Head of caudate nucleus (tissue), 42 donors: ENCODE measurements around the gene ACAT2.

Source experiments
- DNase-seq, 42 donors: peaks; one replicate each; pipeline versions ENCODE4 v3.0.0 to v3.0.0-alpha.2; 2020 to 2021; ENCODE audit warnings: mixed read lengths in 7 of 42
- intact Hi-C: fragments of 100-400 bp; cut with DNase I; formaldehyde crosslinking; loops from one replicate; pipeline ENCODE4 v1.15.0; 2022

Gene ACAT2

DNA sequence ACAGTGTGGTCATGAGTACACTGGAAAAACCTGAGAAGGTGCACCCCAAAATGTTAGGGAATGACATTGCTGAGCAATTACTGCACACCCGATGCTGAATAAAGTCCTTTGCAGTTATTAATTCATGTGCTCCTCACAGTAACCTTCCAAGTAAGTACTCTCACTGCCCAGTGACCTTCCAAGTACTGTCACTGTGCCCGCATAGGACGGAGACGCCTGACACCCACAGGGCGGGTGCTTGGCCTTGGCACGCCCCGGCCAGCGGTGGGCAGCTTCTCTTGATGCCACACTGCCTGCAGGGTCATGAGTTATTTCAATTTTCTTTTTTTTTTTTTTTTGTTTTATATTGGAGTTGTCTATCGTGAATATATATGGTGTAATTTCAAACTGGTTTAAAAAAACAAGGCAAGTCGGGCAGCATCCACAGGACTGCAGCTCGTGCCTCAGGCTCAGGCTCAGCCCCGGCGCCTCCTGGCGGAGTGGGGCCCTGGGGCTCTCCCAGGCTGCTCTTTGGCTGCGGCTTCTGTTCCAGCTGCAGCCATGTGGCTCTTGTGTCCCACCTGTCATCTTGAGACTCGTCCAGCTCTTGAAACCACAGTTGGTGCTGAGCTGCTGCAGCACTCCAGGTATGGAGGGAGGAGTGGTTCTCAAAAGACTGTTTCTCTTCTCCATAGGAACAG is 65.3 kb downstream of the ACAT2 start:
- DNase-seq, result no peak
- intact Hi-C loops, result no loop called here

DNA sequence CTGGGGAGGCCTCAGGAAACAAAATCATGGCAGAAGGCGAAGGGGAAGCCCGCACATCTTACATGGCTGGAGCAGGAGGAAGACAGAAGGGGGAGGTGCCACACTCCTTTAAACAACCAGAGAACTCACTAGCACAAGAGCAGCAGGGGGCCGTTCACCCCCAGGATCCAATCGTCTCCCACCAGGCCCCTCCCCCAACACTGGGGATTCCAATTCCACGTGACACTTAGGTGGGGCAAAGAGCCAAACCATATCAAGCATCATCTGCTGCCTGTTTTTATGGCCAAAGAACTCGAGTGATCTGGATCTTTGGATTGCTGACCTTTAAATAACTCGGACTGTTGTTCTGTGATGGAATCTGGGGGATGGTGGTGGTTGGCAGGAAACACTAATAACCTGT is 66.2 kb downstream of the ACAT2 start:
- no peak for DNase-seq
- intact Hi-C loops, result no loop called here
